Progenitor cell of endocrine pancreas (in vitro differentiated cells): Measurements from ENCODE around the gene STAM2. TPM values are rescaled to one million over a fixed set of nuclear protein-coding genes. Genes with fewer than 3 reads are reported as not detected.

Source experiments
- DNase-seq: peaks from one replicate; pipeline ENCODE4 v3.0.0; 2021; ENCODE audit warnings: low spot score; ENCODE audit not compliant: unreplicated experiment
- H3K27ac Mint-ChIP-seq: 2 replicates; pipeline ENCODE4 v1.8.0; 2021; ENCODE audit warnings: mild to moderate bottlenecking, moderate library complexity, mixed read lengths
- H3K27me3 Mint-ChIP-seq: 2 replicates; pipeline ENCODE4 v1.8.0; 2021; ENCODE audit warnings: mixed read lengths
- H3K36me3 Mint-ChIP-seq: 2 replicates; pipeline ENCODE4 v1.8.0; 2022; ENCODE audit warnings: mixed read lengths; ENCODE audit not compliant: insufficient read depth
- H3K4me1 Mint-ChIP-seq: 2 replicates; pipeline ENCODE4 v1.8.0; 2021; ENCODE audit warnings: low read depth, mixed read lengths
- H3K4me3 Mint-ChIP-seq: 2 replicates; pipeline ENCODE4 v1.8.0; 2021; ENCODE audit warnings: low read depth, mild to moderate bottlenecking, moderate library complexity, mixed read lengths
- H3K9me3 Mint-ChIP-seq: 2 replicates; pipeline ENCODE4 v1.8.0; 2021; ENCODE audit warnings: low read depth, mixed read lengths
- CTCF ChIP-seq: fragments of 200-600 bp; sonication (generic); IDR thresholded peaks from one replicate; pipeline ENCODE4 v1.5.0; 2021; ENCODE audit warnings: antibody characterized with exemption, mild to moderate bottlenecking; ENCODE audit not compliant: unreplicated experiment
- total RNA-seq: library from RNA; stranded (reverse); gene quantifications from 2 replicates; pipeline ENCODE4 v1.2.1, GENCODE V29; 2021

The STAM2 gene
- total RNA-seq, 1 donor from 2014 or later, result 32.8 TPM

GRCh38 chr2:152086231-152086630, 89.3 kb downstream of the STAM2 start:
- Mint-ChIP-seq H3K27ac (no peak overlapping the region), H3K4me1 (no peaks in the 10 kb centered on the region), H3K36me3 (no peaks in the 10 kb centered on the region), H3K27me3 (no peaks in the 10 kb centered on the region), H3K9me3 (no peaks in the 10 kb centered on the region), H3K4me3 (no peak overlapping the region)
- DNase-seq, result no peak
- TF ChIP-seq CTCF, result no peak

GRCh38 chr2:152084076-152084475, 91.5 kb downstream of the STAM2 start:
- no peaks in the 10 kb centered on the region for H3K9me3 Mint-ChIP-seq
- H3K27me3 Mint-ChIP-seq, result no peaks in the 10 kb centered on the region
- no peak for TF ChIP-seq CTCF
- H3K4me3 Mint-ChIP-seq, result no peak overlapping the region
- H3K27ac Mint-ChIP-seq, result no peak overlapping the region
- DNase-seq, result no peak
- no peaks in the 10 kb centered on the region for H3K36me3 Mint-ChIP-seq
- H3K4me1 Mint-ChIP-seq, result no peaks in the 10 kb centered on the region

GRCh38 chr2:152083202-152083875, 92.2 kb downstream of the STAM2 start:
- TF ChIP-seq CTCF, result no peak
- Mint-ChIP-seq H3K4me1 (no peaks in the 10 kb centered on the region), H3K27me3 (no peaks in the 10 kb centered on the region), H3K9me3 (no peaks in the 10 kb centered on the region), H3K4me3 (no peak overlapping the region), H3K36me3 (no peaks in the 10 kb centered on the region), H3K27ac (no peak overlapping the region)
- DNase-seq, result no peak

GRCh38 chr2:152078662-152079061, 96.9 kb downstream of the STAM2 start:
- DNase-seq, result no peak
- Mint-ChIP-seq H3K4me3 (no peak overlapping the region), H3K27me3 (no peaks in the 10 kb centered on the region), H3K9me3 (no peaks in the 10 kb centered on the region), H3K27ac (no peak overlapping the region), H3K36me3 (no peaks in the 10 kb centered on the region), H3K4me1 (peaks cover 5% of the 10 kb centered on the region)
- TF ChIP-seq CTCF, result no peak

- Mint-ChIP-seq H3K4me3 (no peak overlapping the region), H3K36me3 (no peaks in the 10 kb centered on the region), H3K27ac (no peak overlapping the region), H3K27me3 (no peaks in the 10 kb centered on the region), H3K9me3 (no peaks in the 10 kb centered on the region), H3K4me1 (peaks cover 5% of the 10 kb centered on the region)
- DNase-seq, result no peak
- no peak for TF ChIP-seq CTCF
Observed at GRCh38 chr2:152078023-152078422, 97.5 kb downstream of the STAM2 start.
